ENCODE measurements around the gene GATA3. TPM values are rescaled to one million over a fixed set of nuclear protein-coding genes. Genes with fewer than 3 reads are reported as not detected.

Gene GATA3
- total RNA-seq, 1 donor from 2014 or later = 0.52 TPM

GRCh38 chr10:8112942-8113442 is 58.5 kb downstream of the GATA3 start:
- Histone ChIP-seq H3K36me3 (ENCODE audit: control insufficient read depth in 3 of 3, insufficient read depth in 3 of 3, low read length in 3 of 3) (no peaks in the 10 kb centered on the region), H3K27ac (ENCODE audit: low read depth, low read length) (no peak overlapping the region), H3K9ac (ENCODE audit: low read depth in 1 of 3, low read length in 3 of 3) (no peak overlapping the region), H3K27me3 (ENCODE audit: control insufficient read depth in 3 of 3, insufficient read depth in 3 of 3, low read length in 3 of 3) (peaks cover 0 to 3% (median 0%) of the 10 kb centered on the region in 3 donors), H3K9me3 (ENCODE audit: control insufficient read depth in 3 of 3, low read length in 3 of 3) (no peaks in the 10 kb centered on the region), H3K4me3 (ENCODE audit: low read length in 3 of 3) (no peak overlapping the region), H3K4me1 (ENCODE audit: control insufficient read depth in 3 of 3, insufficient read depth in 3 of 3, low read length in 3 of 3) (no peaks in the 10 kb centered on the region)

GRCh38 chr10:8113616-8114015 is 59.1 kb downstream of the GATA3 start:
- no peak overlapping the region for H3K27ac ChIP-seq (ENCODE audit: low read depth, low read length)
- no peak overlapping the region for H3K9ac ChIP-seq (ENCODE audit: low read depth in 1 of 3, low read length in 3 of 3)
- H3K4me1 ChIP-seq (ENCODE audit: control insufficient read depth in 3 of 3, insufficient read depth in 3 of 3, low read length in 3 of 3) = no peaks in the 10 kb centered on the region
- no peaks in the 10 kb centered on the region for H3K9me3 ChIP-seq (ENCODE audit: control insufficient read depth in 3 of 3, low read length in 3 of 3)
- H3K4me3 ChIP-seq (ENCODE audit: low read length in 3 of 3) = no peak overlapping the region
- peaks cover 0 to 3% (median 0%) of the 10 kb centered on the region in 3 donors for H3K27me3 ChIP-seq (ENCODE audit: control insufficient read depth in 3 of 3, insufficient read depth in 3 of 3, low read length in 3 of 3)
- H3K36me3 ChIP-seq (ENCODE audit: control insufficient read depth in 3 of 3, insufficient read depth in 3 of 3, low read length in 3 of 3) = no peaks in the 10 kb centered on the region

- Histone ChIP-seq H3K36me3 (ENCODE audit: control insufficient read depth in 3 of 3, insufficient read depth in 3 of 3, low read length in 3 of 3) (no peaks in the 10 kb centered on the region), H3K4me3 (ENCODE audit: low read length in 3 of 3) (no peak overlapping the region), H3K9ac (ENCODE audit: low read depth in 1 of 3, low read length in 3 of 3) (no peak overlapping the region), H3K9me3 (ENCODE audit: control insufficient read depth in 3 of 3, low read length in 3 of 3) (no peaks in the 10 kb centered on the region), H3K27ac (ENCODE audit: low read depth, low read length) (no peak overlapping the region), H3K4me1 (ENCODE audit: control insufficient read depth in 3 of 3, insufficient read depth in 3 of 3, low read length in 3 of 3) (no peaks in the 10 kb centered on the region), H3K27me3 (ENCODE audit: control insufficient read depth in 3 of 3, insufficient read depth in 3 of 3, low read length in 3 of 3) (peaks cover 0 to 3% (median 0%) of the 10 kb centered on the region in 3 donors)
These were observed 60.5 kb downstream of the GATA3 start for GRCh38 chr10:8114741-8115617.

- Histone ChIP-seq H3K27me3 (ENCODE audit: control insufficient read depth in 3 of 3, insufficient read depth in 3 of 3, low read length in 3 of 3) (peaks cover 0 to 3% (median 0%) of the 10 kb centered on the region in 3 donors), H3K36me3 (ENCODE audit: control insufficient read depth in 3 of 3, insufficient read depth in 3 of 3, low read length in 3 of 3) (no peaks in the 10 kb centered on the region), H3K27ac (ENCODE audit: low read depth, low read length) (no peak overlapping the region), H3K4me1 (ENCODE audit: control insufficient read depth in 3 of 3, insufficient read depth in 3 of 3, low read length in 3 of 3) (no peaks in the 10 kb centered on the region), H3K9me3 (ENCODE audit: control insufficient read depth in 3 of 3, low read length in 3 of 3) (no peaks in the 10 kb centered on the region), H3K4me3 (ENCODE audit: low read length in 3 of 3) (no peak overlapping the region), H3K9ac (ENCODE audit: low read depth in 1 of 3, low read length in 3 of 3) (no peak overlapping the region)
These were observed 61.1 kb downstream of the GATA3 start for GRCh38 chr10:8115618-8115980.

- no peaks in the 10 kb centered on the region for H3K36me3 ChIP-seq (ENCODE audit: control insufficient read depth in 3 of 3, insufficient read depth in 3 of 3, low read length in 3 of 3)
- peaks cover 0 to 3% (median 0%) of the 10 kb centered on the region in 3 donors for H3K27me3 ChIP-seq (ENCODE audit: control insufficient read depth in 3 of 3, insufficient read depth in 3 of 3, low read length in 3 of 3)
- H3K4me1 ChIP-seq (ENCODE audit: control insufficient read depth in 3 of 3, insufficient read depth in 3 of 3, low read length in 3 of 3) = no peaks in the 10 kb centered on the region
- no peaks in the 10 kb centered on the region for H3K9me3 ChIP-seq (ENCODE audit: control insufficient read depth in 3 of 3, low read length in 3 of 3)
- H3K4me3 ChIP-seq (ENCODE audit: low read length in 3 of 3) = no peak overlapping the region
- H3K27ac ChIP-seq (ENCODE audit: low read depth, low read length) = no peak overlapping the region
- H3K9ac ChIP-seq (ENCODE audit: low read depth in 1 of 3, low read length in 3 of 3) = no peak overlapping the region
These were observed 62.0 kb downstream of the GATA3 start for GRCh38 chr10:8116474-8116873.

GRCh38 chr10:8116926-8117493 is 62.5 kb downstream of the GATA3 start:
- H3K27ac ChIP-seq (ENCODE audit: low read depth, low read length) = no peak overlapping the region
- no peak overlapping the region for H3K9ac ChIP-seq (ENCODE audit: low read depth in 1 of 3, low read length in 3 of 3)
- H3K4me3 ChIP-seq (ENCODE audit: low read length in 3 of 3) = no peak overlapping the region

GRCh38 chr10:8121201-8121890 is 66.9 kb downstream of the GATA3 start:
- Histone ChIP-seq H3K27me3 (ENCODE audit: control insufficient read depth in 3 of 3, insufficient read depth in 3 of 3, low read length in 3 of 3) (peaks cover 0 to 3% (median 0%) of the 10 kb centered on the region in 3 donors), H3K9ac (ENCODE audit: low read depth in 1 of 3, low read length in 3 of 3) (no peak overlapping the region), H3K9me3 (ENCODE audit: control insufficient read depth in 3 of 3, low read length in 3 of 3) (no peaks in the 10 kb centered on the region), H3K4me3 (ENCODE audit: low read length in 3 of 3) (no peak overlapping the region), H3K27ac (ENCODE audit: low read depth, low read length) (no peak overlapping the region), H3K4me1 (ENCODE audit: control insufficient read depth in 3 of 3, insufficient read depth in 3 of 3, low read length in 3 of 3) (no peaks in the 10 kb centered on the region), H3K36me3 (ENCODE audit: control insufficient read depth in 3 of 3, insufficient read depth in 3 of 3, low read length in 3 of 3) (no peaks in the 10 kb centered on the region)

More at GRCh38 chr10:8116926-8117493, 62.5 kb downstream of the GATA3 start:
- peaks cover 0 to 3% (median 0%) of the 10 kb centered on the region in 3 donors for H3K27me3 ChIP-seq (ENCODE audit: control insufficient read depth in 3 of 3, insufficient read depth in 3 of 3, low read length in 3 of 3)
- H3K4me1 ChIP-seq (ENCODE audit: control insufficient read depth in 3 of 3, insufficient read depth in 3 of 3, low read length in 3 of 3) = no peaks in the 10 kb centered on the region
- no peaks in the 10 kb centered on the region for H3K9me3 ChIP-seq (ENCODE audit: control insufficient read depth in 3 of 3, low read length in 3 of 3)
- H3K36me3 ChIP-seq (ENCODE audit: control insufficient read depth in 3 of 3, insufficient read depth in 3 of 3, low read length in 3 of 3) = no peaks in the 10 kb centered on the region

- no peak overlapping the region for H3K4me3 ChIP-seq (ENCODE audit: low read length in 3 of 3)
- H3K27me3 ChIP-seq (ENCODE audit: control insufficient read depth in 3 of 3, insufficient read depth in 3 of 3, low read length in 3 of 3) = peaks cover 0 to 3% (median 0%) of the 10 kb centered on the region in 3 donors
- no peak overlapping the region for H3K9ac ChIP-seq (ENCODE audit: low read depth in 1 of 3, low read length in 3 of 3)
- H3K27ac ChIP-seq (ENCODE audit: low read depth, low read length) = no peak overlapping the region
- no peaks in the 10 kb centered on the region for H3K4me1 ChIP-seq (ENCODE audit: control insufficient read depth in 3 of 3, insufficient read depth in 3 of 3, low read length in 3 of 3)
- H3K9me3 ChIP-seq (ENCODE audit: control insufficient read depth in 3 of 3, low read length in 3 of 3) = no peaks in the 10 kb centered on the region
- no peaks in the 10 kb centered on the region for H3K36me3 ChIP-seq (ENCODE audit: control insufficient read depth in 3 of 3, insufficient read depth in 3 of 3, low read length in 3 of 3)
These were observed 68.3 kb downstream of the GATA3 start for GRCh38 chr10:8122611-8123369.

- no peak overlapping the region for H3K9ac ChIP-seq (ENCODE audit: low read depth in 1 of 3, low read length in 3 of 3)
- H3K4me3 ChIP-seq (ENCODE audit: low read length in 3 of 3) = no peak overlapping the region
- no peaks in the 10 kb centered on the region for H3K36me3 ChIP-seq (ENCODE audit: control insufficient read depth in 3 of 3, insufficient read depth in 3 of 3, low read length in 3 of 3)
- H3K27me3 ChIP-seq (ENCODE audit: control insufficient read depth in 3 of 3, insufficient read depth in 3 of 3, low read length in 3 of 3) = peaks cover 0 to 3% (median 0%) of the 10 kb centered on the region in 3 donors
- H3K27ac ChIP-seq (ENCODE audit: low read depth, low read length) = no peak overlapping the region
- no peaks in the 10 kb centered on the region for H3K9me3 ChIP-seq (ENCODE audit: control insufficient read depth in 3 of 3, low read length in 3 of 3)
- H3K4me1 ChIP-seq (ENCODE audit: control insufficient read depth in 3 of 3, insufficient read depth in 3 of 3, low read length in 3 of 3) = no peaks in the 10 kb centered on the region
These were observed 69.9 kb downstream of the GATA3 start for GRCh38 chr10:8124436-8124835.
